GM18517 (cell line): ENCODE results near the gene PACS2.

Experiments
- ATAC-seq: cut with Tn5 transposase; IDR thresholded peaks from one replicate; pipeline ENCODE4 v1.9.1; 2021; ENCODE audit warnings: mild to moderate bottlenecking, moderate library complexity; ENCODE audit not compliant: unreplicated experiment

PACS2 gene

DNA sequence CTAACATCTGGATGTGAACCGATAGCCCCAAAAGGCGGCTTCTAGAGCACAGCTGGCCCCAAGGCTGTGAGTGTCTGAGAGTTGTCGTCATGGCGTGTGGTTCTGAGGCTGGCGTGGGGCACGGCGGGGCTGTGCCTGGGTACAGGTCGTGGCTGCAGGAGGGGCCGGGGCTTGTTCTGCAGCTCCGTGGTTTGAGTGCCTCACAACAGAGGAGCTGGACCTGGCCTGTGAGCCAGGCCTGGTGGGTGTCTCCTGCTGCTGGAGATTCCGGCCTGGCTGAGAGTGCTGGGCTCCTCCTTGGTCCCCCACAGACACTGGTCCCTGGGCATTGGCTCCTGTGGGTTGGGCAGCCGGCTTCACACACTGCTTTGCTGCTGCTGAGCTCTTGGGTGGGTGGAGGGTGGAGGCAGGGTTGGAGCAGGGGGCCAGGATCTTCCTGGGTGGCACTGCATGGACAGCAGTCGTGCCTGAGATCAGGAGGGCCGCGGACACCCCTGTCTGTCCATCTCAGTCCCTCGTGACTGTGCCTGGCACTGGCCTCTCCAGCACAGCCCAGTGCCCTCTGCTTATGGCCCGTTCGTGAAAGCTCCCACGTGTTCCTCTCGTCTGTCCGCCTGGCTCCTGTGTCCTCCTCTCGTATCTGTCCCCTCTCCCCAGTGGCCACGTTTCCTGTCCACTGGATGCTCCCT lies 52.0 kb downstream of the PACS2 start:
- ATAC-seq = no peak

DNA sequence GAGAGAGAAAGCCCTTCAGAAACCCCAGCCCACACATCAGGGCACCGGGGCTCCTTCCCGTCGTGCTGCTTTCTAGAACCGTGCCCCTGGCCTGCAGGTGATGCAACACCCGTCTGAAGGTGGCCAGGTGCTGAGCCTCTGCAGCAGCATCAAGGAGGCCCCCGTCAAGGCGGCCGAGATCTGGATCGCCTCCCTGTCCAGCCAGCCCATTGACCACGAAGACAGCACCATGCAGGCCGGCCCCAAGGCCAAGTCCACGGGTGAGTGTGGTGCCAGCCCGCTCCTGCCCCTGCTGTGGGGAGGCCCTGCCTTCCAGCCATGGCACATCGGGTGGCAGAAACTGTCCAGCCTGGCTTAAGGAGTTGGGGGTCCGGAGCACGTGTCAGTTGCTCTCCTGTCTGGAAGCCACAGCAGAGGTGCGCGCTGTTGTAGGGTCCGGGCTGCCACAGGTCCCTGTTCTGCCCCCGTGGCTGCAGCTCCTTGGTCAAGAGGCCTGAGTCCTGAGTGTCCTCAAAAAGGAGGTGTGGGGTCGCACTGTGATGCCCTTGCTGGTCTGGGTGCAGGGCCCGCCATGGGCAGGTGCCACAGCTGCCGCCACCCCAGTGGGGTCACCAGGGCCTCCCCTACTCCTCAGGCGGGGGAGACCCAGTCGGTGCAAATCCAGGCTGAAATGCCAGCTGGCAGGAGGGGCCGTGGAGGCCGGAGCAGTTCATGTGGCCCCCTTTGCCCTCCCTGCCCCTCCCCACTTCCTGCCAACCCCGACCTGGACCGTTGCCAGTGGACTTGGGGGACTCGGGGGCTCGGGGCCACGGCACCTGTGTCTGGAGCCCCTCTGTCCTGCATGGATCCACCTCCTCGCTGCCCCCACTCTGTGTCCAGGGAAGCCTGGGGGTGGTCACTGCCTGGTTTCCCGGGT lies 52.8 kb downstream of the PACS2 start:
- no peak for ATAC-seq

DNA sequence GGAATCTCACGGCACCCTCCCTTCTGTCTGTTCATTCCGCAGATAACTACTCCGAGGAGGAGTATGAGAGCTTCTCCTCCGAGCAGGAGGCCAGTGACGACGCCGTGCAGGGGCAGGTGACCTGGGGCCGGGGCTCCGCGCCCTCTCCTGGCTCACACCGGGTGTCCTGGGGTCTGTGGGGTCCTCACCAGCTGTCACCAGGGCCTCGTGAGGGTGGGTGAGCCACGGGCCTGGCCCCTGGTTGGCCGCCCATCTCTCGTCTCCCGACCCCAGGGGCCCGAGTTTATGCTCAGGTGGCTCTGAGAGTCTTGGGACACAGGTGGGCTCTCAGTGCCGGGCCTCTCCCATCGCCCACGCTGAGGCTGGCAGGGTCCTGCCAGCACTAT lies 53.5 kb downstream of the PACS2 start:
- ATAC-seq = no peak

DNA sequence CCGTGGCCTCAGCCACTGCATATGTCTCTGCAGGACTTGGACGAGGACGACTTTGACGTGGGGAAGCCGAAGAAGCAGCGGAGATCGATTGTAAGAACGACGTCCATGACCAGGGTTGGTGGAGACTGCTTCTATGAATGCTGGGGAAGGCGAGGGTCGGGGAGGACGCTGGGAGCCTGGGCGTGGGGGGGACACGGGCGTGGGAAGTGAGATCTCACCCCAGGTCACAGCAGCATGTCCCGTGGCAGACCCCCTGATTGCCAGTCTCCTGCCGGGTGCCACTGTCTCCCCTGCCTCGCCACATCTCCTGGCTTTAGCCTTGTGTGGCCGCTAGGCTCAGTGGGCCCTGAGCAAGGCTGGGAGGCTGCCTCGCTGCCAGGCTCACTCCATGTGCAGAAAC lies 53.9 kb downstream of the PACS2 start:
- no peak for ATAC-seq

DNA sequence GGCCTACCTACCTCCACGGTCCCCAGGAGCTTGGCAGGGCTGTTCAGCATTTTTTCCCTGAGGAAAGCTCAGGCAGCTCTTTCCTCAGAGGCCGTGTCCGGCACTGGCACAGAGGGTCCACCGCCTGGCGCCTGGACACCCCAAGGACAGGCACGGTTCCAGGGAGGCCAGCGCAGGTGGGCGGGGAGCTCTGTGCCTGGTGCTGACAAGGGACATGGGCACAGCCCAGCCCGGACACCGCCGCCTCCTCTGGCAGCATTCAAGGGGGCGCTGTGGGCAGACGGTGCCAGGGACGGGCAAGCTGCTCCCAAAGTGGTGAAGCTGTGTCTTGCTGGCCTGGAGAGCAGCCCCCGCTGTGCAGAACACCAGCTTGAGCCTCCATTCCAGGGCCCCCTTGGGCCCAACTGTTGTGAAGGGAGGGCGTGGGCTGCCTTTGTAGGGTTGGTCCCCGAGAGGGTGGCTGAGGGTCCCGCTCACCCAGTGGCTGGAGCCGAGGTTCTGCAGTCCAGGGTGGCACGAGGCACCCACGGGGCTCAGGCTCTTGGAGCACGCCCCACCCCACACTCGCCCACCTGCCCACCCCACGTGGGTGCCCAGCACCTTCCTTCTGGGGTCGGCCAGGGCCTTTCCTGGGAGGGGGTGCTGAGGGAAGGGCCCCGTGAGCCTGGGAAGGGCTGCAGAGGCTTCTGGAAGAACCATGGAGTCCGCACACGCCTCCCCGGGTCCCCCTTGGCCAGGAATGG lies 54.5 kb downstream of the PACS2 start:
- no peak for ATAC-seq

DNA sequence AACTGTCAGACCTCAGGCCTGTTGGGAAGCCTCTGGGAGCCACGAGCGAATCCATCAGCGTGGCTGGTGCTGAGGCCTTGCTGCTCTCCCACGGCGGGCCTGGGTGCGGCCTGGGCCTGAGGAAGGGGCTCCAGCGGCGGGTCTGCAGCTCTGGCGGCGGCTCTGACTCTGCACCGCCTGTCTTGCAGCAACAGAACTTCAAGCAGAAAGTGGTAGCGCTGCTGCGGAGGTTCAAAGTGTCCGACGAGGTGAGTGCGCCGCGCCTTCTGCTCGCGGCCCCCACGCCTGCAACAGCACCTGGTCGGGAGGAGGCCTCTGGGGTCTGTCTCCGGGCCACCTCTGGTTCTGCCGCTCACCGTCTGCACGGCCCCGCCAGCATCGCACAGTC lies 55.1 kb downstream of the PACS2 start:
- ATAC-seq = no peak

DNA sequence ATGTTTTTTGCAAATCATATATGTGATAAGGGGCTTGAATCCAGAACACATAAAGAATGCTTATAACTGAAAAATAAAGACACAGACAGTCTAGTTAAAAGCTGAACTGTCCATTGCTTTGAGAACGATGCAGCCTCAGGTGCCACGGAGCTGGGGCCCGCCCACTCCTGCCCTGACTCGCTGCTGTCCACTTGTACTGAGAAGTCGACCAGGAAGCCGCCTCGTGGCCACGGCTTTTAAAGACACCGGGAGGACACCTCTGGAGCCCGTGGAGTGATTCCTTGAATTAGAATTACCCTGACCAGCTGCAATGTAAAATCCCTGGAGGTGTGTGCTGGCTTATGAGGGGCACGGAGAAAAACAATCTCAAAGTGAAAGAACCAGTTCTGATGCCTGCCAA lies 59.8 kb downstream of the PACS2 start:
- ATAC-seq = no peak

DNA sequence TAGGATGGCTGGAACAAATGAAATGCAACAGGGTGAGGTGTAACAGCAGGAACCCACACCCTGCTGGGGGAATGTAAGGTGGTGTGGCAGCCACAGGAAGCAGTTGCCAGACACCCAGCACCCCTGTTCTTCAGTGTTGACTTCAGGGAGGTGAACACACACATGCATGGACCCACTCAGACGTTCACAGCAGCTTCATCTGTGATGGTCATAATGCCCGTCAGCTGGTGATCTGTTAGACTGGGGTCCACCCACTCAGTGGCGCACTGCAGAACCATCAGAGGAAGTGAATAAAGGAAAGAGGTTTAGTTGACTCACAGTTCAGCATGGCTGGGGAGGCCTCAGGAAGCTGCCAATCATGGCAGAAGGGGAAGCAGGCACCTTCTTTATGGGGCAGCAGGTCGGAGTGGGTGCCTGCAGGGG lies 61.1 kb downstream of the PACS2 start:
- ATAC-seq = no peak

DNA sequence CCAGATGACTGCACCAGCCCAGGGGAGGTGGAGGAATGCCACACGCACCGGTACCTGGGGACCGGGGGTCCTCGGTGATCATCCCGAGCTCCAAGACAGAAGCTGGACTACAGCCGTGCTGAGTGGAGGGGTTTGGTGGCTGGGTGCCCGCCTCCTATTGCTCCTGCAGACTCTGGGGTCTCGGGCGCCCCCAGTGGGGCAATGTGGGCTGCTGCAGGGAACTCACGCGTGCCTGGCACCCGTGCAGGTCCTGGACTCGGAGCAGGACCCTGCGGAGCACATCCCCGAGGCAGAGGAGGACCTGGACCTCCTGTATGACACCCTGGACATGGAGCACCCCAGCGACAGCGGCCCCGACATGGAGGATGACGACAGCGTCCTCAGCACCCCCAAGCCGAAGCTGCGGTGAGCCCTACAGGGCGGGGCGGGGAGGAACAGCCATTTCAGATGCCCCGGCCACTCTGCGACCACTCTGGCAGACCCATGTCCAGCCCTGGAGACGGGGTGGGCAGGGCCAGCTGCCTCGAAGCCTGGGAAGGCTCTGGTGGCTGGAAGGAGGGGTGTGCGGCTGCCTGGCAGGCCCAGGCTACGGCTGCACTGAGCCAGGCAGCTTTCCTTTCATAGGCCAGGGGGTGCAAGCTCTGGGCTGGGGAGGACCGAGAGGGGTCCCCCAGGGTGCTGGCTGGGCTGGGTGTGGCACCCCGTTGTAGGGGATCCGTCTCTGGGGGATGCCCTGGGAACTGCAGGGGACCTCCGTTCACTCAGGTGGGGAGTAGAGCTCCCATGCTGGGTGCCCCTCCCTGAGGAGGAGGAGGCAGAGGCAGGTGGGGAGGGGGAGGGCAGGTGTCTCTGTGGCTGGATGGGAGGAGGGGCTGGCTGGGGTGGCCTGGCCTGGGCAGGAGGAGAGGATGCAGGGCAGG lies 62.2 kb downstream of the PACS2 start:
- no peak for ATAC-seq

DNA sequence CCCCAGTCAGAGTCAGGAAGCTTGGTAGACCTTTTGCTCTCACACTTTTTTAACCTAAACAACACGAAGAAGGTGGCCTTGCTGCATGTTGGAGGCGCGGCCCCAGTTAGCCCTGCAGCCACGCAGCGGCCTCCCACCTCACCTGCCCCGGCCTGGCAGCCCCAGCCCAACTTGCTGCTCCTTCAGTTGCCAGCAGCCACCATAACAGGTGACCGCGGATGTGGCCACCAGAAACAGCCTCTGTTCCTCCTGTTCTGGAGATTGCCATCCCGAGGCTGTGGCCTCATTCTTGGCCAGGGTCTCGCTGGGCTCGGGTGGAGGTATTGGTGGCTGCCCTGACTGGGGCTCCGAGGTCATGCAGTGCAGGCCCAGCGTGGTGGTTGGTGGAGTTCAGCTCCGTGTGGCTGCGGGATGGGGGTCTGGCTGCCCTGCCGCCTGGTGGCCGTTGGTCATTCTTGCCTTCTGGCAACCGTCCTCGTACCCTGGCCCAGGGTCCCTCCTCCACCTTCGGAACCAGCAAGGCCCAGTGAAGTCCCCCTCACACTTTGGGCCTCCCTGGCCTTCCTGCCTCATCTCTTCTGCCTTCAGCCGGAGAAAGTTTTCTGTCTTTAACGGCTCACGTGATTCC lies 63.1 kb downstream of the PACS2 start:
- no peak for ATAC-seq

DNA sequence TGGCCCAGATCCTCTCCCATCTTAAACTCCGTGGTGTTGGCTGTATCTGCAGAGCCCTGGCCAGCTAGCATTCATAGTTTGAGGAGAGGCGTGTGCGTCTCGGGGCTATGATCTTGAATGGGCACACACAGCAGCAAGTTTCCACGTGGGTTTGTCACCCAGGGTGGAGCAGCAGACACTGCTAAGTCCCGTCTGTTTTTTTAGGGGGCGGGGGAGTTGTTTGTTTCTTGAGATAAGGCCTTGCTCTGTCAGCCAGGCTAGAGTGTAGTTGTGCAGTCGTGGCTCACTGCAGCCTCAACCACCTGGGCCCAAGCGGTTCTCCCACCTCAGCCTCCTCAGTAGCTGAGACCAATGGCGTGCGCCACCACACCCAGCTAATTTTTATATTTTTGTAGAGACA lies 63.7 kb downstream of the PACS2 start:
- no peak for ATAC-seq

DNA sequence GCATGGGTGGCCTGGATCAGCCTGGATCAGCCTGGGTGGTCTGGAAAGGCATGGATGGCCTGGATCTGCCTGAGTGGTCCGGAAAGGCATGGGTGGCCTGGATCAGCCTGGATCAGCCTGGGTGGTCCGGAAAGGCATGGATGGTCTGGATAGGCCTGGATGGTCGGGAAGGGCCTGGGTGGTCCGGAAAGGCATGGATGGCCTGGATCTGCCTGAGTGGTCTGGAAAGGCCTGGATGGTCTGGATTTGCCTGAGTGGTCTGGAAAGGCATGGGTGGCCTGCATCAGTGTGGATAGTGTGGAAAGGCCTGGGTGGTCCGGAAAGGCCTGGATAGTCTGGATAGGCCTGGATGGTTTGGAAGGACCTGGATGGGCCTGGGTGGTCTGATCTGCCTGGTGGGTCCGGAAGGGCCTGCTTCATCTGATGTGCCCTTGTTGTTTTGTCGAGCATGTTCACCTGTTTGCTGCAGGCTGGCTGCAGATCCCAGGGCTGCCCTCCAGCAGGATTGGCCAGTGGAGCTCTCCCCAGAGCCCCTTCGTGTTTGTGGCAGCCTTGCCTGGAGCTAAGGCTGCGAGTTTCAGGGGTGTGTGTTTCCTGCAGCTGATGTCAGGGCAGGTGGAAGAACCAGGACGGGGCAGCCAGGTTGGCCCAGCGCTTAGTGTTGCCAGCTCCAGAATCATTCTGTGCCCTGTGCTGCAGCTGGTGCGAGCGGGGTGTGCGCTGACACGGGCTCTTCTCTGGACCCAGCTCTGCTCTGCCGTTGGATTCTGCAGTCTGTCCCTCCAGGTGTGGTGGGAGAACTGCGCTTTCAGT lies 64.5 kb downstream of the PACS2 start:
- ATAC-seq = no peak

DNA sequence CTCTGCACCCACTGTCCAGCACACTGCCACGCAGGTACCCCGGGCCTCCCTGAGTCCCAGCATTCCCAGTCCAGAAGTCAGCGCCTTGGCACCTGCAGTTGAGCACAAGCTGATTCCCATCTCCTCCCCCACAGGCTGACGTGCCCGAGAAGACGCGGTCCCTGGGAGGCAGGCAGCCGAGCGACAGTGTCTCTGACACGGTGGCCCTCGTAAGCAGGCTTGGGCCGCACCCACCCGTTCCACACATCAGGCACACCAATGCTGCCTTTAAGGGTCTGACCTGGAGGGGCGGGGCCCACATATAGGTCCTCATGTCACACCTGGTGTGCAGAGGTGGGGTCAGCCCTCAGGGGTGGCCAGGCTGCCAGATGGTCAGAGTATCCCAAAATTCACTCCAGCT lies 65.4 kb downstream of the PACS2 start:
- ATAC-seq = no peak

DNA sequence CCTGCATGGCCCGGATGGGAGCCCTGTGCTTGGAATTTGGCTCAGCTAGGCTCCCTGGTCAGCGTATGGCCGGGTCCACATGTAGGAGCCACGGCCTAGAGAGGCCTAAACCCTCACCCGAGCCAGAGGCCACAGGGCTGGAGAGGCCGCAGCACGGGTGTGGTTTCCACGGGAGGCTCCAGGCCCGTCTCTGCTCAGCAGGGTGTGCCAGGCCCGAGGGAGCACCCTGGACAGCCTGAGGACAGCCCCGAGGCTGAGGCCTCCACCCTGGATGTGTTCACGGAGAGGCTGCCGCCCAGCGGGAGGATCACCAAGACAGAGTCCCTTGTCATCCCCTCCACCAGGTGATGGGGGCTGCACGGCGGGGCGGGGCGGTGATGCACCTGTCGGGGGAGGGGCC lies 66.2 kb downstream of the PACS2 start:
- ATAC-seq = no peak

DNA sequence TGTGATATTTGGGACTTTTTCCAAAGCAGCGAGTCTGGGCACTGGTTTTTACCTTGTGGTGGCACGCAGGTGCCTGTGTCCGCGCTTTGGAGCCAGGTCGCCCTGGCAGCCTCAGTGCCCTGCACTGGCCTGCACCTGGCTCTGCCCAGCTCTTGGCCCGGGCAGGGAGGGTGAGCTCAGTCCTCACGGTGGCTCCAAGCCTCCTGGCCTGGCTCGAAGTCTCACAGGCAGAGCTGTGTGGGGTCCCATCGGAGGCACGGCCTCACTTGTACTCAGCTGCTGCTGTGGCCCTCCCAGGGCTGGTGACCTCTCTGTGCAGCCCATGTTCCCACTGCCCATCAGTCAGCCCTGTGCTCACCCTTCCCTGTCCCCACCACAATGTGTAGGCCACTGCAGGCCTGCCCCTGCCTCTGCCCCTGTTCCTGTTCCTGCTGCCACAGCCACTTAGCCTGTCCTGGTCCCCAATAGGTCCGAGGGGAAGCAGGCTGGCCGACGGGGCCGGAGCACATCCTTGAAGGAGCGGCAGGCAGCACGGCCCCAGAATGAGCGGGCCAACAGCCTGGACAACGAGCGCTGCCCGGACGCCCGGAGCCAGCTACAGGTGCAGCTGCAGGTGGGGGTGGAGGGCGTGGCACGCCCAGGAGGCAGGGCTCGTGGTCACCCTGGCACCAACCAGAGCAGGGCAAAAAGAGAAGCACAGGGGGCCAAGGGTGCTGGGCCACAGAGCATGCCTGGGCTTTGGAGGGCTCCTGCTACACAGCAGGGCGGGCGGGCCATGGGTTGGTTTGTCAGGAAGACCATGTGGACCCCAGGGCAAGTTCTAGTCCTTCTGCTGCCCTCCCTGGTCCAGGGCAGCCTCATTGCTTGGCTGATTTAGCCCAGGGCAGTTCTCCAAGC lies 67.1 kb downstream of the PACS2 start:
- no peak for ATAC-seq

DNA sequence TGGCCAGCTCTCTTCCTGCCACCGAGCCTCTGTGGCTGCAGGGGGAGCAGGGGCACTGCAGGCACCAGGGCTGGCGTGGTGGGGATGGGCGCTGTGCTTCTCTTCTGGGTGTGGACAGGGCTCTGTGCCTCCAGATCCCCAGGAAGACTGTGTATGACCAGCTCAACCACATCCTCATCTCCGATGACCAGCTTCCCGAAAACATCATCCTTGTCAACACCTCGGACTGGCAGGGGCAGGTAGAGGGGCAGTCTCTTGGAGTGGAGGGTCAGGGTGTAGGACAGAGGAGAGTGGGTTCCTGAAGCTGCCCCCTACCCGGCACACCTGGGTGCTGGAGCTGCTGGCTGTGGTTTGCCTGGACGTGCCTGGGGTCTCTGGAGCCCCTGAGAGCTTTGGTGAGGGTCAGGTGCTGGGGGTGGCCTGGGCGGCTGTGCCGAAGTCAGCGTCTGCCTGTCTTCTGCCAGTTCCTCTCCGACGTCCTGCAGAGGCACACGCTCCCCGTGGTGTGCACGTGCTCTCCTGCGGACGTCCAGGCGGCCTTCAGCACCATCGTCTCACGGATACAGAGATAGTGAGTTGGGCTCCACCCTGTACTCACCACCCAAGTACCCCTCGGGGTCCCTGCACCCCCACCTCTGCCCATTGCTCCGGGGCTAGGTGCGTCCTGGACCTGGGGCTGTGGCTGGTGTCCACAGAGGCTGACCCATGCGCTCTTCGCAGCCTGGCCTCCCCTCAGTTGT lies 68.0 kb downstream of the PACS2 start:
- ATAC-seq = no peak

DNA sequence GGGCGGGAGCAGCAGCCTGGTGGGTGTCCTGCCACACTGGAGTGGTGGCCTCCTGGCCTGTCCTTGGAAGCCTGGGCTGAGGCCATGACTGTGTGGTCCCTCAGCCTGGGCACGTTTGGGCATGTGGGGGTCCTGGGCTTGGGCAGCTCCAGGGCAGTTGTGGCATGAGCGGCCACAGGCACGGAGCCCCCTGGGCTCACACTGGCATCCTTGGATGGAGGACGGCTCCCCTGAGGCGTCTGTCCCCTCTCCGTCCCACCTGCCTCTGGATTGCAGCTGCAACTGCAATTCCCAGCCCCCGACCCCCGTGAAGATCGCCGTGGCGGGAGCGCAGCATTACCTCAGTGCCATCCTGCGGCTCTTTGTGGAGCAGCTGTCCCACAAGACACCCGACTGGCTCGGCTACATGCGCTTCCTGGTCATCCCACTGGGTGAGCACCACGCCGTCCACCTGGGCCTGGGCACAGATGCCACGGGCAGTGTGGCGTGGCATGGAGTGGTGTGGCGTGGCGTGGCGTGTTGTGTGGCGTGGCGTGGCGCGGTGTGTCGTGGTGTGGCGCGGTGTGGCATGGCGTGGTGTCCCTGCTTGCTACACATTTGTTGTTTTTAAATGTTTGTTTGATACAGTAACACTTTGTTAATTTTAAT lies 68.7 kb downstream of the PACS2 start:
- ATAC-seq = no peak
